K562 (cell line): ENCODE data around the gene ZER1. TPM values are rescaled to one million over a fixed set of nuclear protein-coding genes. Genes with fewer than 3 reads are reported as not detected.
A peak's percentile ranks its signal among the peaks of the same experiment; 100 is the strongest.

Experiments used
- ATF1 ChIP-seq, 2 experiments: fragments of 450-650 bp in 1 of 2; IDR thresholded peaks; 2 replicates each; pipeline ENCODE4 v1.6.1; 2016; ENCODE audit warnings: missing compliant biosample characterization in 1 of 2, missing genetic modification characterization in 1 of 2
- CBX3 ChIP-seq, 2 experiments: IDR thresholded peaks; 1 replicate in 1 of 2; 2 replicates in 1 of 2; pipeline ENCODE4 v1.6.1; 2012; ENCODE audit warnings: inconsistent platforms in 2 of 2, low read length in 2 of 2, borderline replicate concordance in 1 of 2, control low read depth in 1 of 2
- CCAR2 ChIP-seq: fragments of 200-400 bp; formaldehyde crosslinking; IDR thresholded peaks from 2 replicates; pipeline ENCODE4 v1.6.1; 2017; ENCODE audit warnings: mild to moderate bottlenecking, low read depth, low read length
- CREBBP ChIP-seq: IDR thresholded peaks from one replicate; pipeline ENCODE4 v1.6.1; 2012; ENCODE audit warnings: low read depth, mild to moderate bottlenecking, control low read depth, inconsistent platforms, low read length
- CUX1 ChIP-seq: fragments of 200-800 bp; sonication (Bioruptor generic); IDR thresholded peaks from 2 replicates; pipeline ENCODE4 v1.6.1; 2016; ENCODE audit warnings: missing genetic modification characterization, missing compliant biosample characterization
- CXXC5 ChIP-seq: fragments of 250-450 bp; sonication (Bioruptor Pico); IDR thresholded peaks from 2 replicates; pipeline ENCODE4 v1.8.0; 2022; ENCODE audit warnings: inconsistent platforms, mild to moderate bottlenecking, moderate library complexity
- FUS ChIP-seq: fragments of 200-400 bp; formaldehyde crosslinking; optimal IDR thresholded peaks from 2 replicates; pipeline ENCODE3; 2017; ENCODE audit warnings: low read depth, low read length
- HDAC8 ChIP-seq: fragments of 450-650 bp; IDR thresholded peaks from 2 replicates; pipeline ENCODE4 v1.6.1; 2016; ENCODE audit warnings: mild to moderate bottlenecking, missing genetic modification characterization, moderate library complexity, missing compliant biosample characterization
- HSF4 ChIP-seq: fragments of 250-450 bp; sonication (Bioruptor Pico); IDR thresholded peaks from 2 replicates; pipeline ENCODE4 v2.1.2; 2022; ENCODE audit warnings: mild to moderate bottlenecking, moderate library complexity, borderline replicate concordance
- KHSRP ChIP-seq: fragments of 450-650 bp; IDR thresholded peaks from 2 replicates; pipeline ENCODE4 v1.6.1; 2017
- LEF1 ChIP-seq: fragments of 450-650 bp; IDR thresholded peaks from 2 replicates; pipeline ENCODE4 v1.6.1; 2016; ENCODE audit warnings: mild to moderate bottlenecking
- NFIX ChIP-seq: fragments of 250-450 bp; sonication (Bioruptor Pico); IDR thresholded peaks from 2 replicates; pipeline ENCODE4 v1.4.0; 2020; ENCODE audit warnings: low read depth, mild to moderate bottlenecking, moderate library complexity
- PHF8 ChIP-seq: fragments of 200-600 bp; sonication (generic); IDR thresholded peaks from 2 replicates; pipeline ENCODE4 v1.6.1; 2012; ENCODE audit warnings: mixed run types, mild to moderate bottlenecking, inconsistent platforms, low read length, moderate library complexity, borderline replicate concordance
- RBM22 ChIP-seq: fragments of 200-400 bp; formaldehyde crosslinking; IDR thresholded peaks from 2 replicates; pipeline ENCODE4 v1.6.1; 2018; ENCODE audit warnings: low read length, low read depth; ENCODE audit not compliant: poor library complexity, severe bottlenecking
- TGIF2 ChIP-seq: sonication (generic); formaldehyde crosslinking; IDR thresholded peaks from 2 replicates; pipeline ENCODE4 v1.8.1; 2022; ENCODE audit warnings: mild to moderate bottlenecking, missing genetic modification reagents, moderate library complexity
- ZNF41 ChIP-seq: fragments of 250-450 bp; sonication (Bioruptor Pico); conservative IDR thresholded peaks from 2 replicates; pipeline ENCODE4 v1.4.0; 2020; ENCODE audit warnings: mild to moderate bottlenecking
- ZNF785 ChIP-seq: fragments of 250-450 bp; sonication (Bioruptor Pico); IDR thresholded peaks from 2 replicates; pipeline ENCODE4 v1.4.0; 2020; ENCODE audit warnings: mild to moderate bottlenecking
- polyA plus RNA-seq, 8 experiments: library from polyadenylated mRNA; depleted of rRNA in 4 of 8; stranded (reverse) in 5 of 8; unstranded in 3 of 8; fragments of >200 nt; fragmentation: Nextera tagmentation in 2 of 8; fragmentation: Illumina TruSeq in 1 of 8; extraction: Ambion mirVana in 2 of 8; extraction: Trizol in 1 of 8; gene quantifications; 2 replicates each; pipeline versions ENCODE4 v1.2.1 to v1.2.3, GENCODE V29; 2011 to 2014; ENCODE audit warnings: inconsistent platforms in 1 of 8, missing spikeins in 1 of 8
- total RNA-seq, 7 experiments: library from RNA; depleted of rRNA in 6 of 7; stranded (reverse); fragments of >200 nt in 6 of 7; fragmentation: Illumina TruSeq in 2 of 7; extraction: Trizol in 2 of 7; gene quantifications; 2 replicates each; pipeline versions ENCODE4 v1.2.1 to v1.2.3, GENCODE V29; 2011 to 2021; ENCODE audit warnings: low replicate concordance in 1 of 7
- TF ChIP-seq, protein P1 (sequence below): sonication (generic); formaldehyde crosslinking; IDR thresholded peaks from 2 replicates; pipeline ENCODE4 v1.8.0; 2022; ENCODE audit warnings: mild to moderate bottlenecking, missing genetic modification reagents
- TF ChIP-seq, protein P2 (sequence below): fragments of 450-650 bp; formaldehyde crosslinking; IDR thresholded peaks from 2 replicates; pipeline ENCODE4 v1.4.0; 2020; ENCODE audit warnings: mild to moderate bottlenecking, moderate library complexity

Gene ZER1
- total and polyA plus RNA-seq, 9 of the 15 experiments (the other 6 are each of a cell fraction or from before 2014, with no cell fraction given): 0.07 to 10.7 (median 6.2) TPM

DNA sequence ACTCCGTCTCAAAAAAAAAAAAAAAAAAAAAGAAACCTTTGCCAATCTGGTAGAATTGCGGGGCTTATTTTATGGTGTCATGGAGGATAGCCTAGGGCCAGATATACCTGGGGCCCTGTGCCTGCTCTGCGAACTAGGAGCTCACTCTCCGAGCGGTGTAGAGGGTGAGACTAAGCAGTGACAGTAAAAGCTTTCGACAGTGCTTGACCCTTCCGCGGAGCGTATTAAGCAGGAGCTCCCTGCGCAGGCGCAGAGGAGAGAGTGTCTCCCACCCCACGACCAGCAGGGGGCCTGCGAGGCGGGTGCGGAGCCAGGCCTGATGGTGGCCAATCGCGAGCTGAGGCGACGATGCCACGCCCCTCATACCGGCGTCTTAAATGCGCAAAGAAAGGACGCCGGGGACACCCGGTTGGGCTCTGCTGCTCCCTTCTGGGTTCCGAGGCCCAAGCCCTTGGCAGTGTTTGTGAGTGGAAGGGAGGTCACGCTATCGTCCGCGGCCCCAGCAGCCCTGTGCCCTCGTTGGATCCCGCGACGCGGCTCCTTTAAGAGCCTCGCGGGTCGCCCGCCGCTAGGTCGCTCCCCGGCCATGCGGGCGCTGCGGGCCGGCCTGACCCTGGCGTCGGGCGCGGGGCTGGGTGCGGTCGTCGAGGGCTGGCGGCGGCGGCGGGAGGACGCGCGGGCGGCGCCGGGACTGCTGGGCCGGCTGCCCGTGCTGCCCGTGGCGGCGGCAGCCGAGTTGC, 46.5 kb upstream of the ZER1 start, which contains the start of gene ENDOG (continued):
- TF ChIP-seq, protein P1, sequence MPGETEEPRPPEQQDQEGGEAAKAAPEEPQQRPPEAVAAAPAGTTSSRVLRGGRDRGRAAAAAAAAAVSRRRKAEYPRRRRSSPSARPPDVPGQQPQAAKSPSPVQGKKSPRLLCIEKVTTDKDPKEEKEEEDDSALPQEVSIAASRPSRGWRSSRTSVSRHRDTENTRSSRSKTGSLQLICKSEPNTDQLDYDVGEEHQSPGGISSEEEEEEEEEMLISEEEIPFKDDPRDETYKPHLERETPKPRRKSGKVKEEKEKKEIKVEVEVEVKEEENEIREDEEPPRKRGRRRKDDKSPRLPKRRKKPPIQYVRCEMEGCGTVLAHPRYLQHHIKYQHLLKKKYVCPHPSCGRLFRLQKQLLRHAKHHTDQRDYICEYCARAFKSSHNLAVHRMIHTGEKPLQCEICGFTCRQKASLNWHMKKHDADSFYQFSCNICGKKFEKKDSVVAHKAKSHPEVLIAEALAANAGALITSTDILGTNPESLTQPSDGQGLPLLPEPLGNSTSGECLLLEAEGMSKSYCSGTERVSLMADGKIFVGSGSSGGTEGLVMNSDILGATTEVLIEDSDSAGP (CRISPR knock-in tag): peak; percentile 98
- no peak for TF ChIP-seq TGIF2 (CRISPR knock-in tag)
- peak; percentile 92 for TF ChIP-seq CXXC5
- no peak for TF ChIP-seq FUS
- TF ChIP-seq HDAC8 (tag): no peak
- TF ChIP-seq CCAR2: no peak
- no peak for TF ChIP-seq ZNF785 (CRISPR knock-in tag)
- TF ChIP-seq, protein P2, sequence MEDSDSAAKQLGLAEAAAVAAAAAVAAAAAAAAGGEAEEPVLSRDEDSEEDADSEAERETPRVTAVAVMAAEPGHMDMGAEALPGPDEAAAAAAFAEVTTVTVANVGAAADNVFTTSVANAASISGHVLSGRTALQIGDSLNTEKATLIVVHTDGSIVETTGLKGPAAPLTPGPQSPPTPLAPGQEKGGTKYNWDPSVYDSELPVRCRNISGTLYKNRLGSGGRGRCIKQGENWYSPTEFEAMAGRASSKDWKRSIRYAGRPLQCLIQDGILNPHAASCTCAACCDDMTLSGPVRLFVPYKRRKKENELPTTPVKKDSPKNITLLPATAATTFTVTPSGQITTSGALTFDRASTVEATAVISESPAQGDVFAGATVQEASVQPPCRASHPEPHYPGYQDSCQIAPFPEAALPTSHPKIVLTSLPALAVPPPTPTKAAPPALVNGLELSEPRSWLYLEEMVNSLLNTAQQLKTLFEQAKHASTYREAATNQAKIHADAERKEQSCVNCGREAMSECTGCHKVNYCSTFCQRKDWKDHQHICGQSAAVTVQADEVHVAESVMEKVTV (CRISPR knock-in tag): 0 out of 2 replicates have a peak, but pooled peaks have one; percentile 5
- TF ChIP-seq CBX3 (IDR thresholded peaks at IDR 0.05; ENCODE audit: borderline replicate concordance in 1 of 2, low read length in 2 of 2): peak in 1 of 2 experiments; percentile 60; a peak in 1 of 3 replicates
- no peak for TF ChIP-seq NFIX (CRISPR knock-in tag)
- no peak for TF ChIP-seq CREBBP
- TF ChIP-seq LEF1: no peak
- no peak for TF ChIP-seq HSF4 (CRISPR knock-in tag)
- no peak for TF ChIP-seq ATF1 (CRISPR knock-in tag; IDR thresholded peaks at IDR 0.05)
- peak; percentile 70 for TF ChIP-seq ATF1 (tag; IDR thresholded peaks at IDR 0.05)
- no peak for TF ChIP-seq KHSRP
- no peak for TF ChIP-seq CUX1 (CRISPR knock-in tag)
- no peak for TF ChIP-seq RBM22
- TF ChIP-seq ZNF41 (CRISPR knock-in tag): no peak
- TF ChIP-seq PHF8: peak; percentile 86; the same call in 1 of the 2 replicates
